Measurements from ENCODE around the gene ZNF441. TPM values are rescaled to one million over a fixed set of nuclear protein-coding genes. Genes with fewer than 3 reads are reported as not detected.

The ZNF441 gene
- total RNA-seq, 4 donors from 2014 or later = 8.3 to 20.9 (median 14.8) TPM

GRCh38 chr19:11756965-11757364 lies 9.8 kb upstream of the ZNF441 start:
- Histone ChIP-seq H3K27ac (no peak overlapping the region), H3K36me3 (no peaks in the 10 kb centered on the region), H3K4me1 (no peaks in the 10 kb centered on the region), H3K9me3 (peaks cover 16 to 19% of the 10 kb centered on the region in 2 donors), H3K27me3 (no peaks in the 10 kb centered on the region), H3K4me3 (no peak overlapping the region)
- no peak for DNase-seq
- WGBS, 2 donors (ENCODE audit: low coverage in 1 of 2) = 71 to 87% methylated on average over 1 of the region's 1 CpG
- intact Hi-C loops (cut with DNase I; ENCODE audit: low total_unique reads) = no loop called here
- in situ Hi-C loops (cut with MboI; ENCODE audit: low pct_ligation_motif_present in 1 of 4, low pct_unique_long_range_greater_than_20kb in 1 of 4, low sequenced_read_pairs in 3 of 4) = no loop called here
- TF ChIP-seq CTCF (IDR thresholded peaks at IDR 0.05) = no peak
- no peak for TF ChIP-seq EP300 (IDR thresholded peaks at IDR 0.05; ENCODE audit: low read depth)
- TF ChIP-seq POLR2AphosphoS5 (IDR thresholded peaks at IDR 0.05) = no peak
- no peak for TF ChIP-seq POLR2A (IDR thresholded peaks at IDR 0.05)

- DNase-seq = no peak
- intact Hi-C loops (cut with DNase I; ENCODE audit: low total_unique reads) (no loop called here), in situ Hi-C loops (cut with MboI; ENCODE audit: low pct_ligation_motif_present in 1 of 4, low pct_unique_long_range_greater_than_20kb in 1 of 4, low sequenced_read_pairs in 3 of 4) (no loop called here)
- H3K9me3 ChIP-seq = peaks cover 7 to 8% of the 10 kb centered on the region in 2 donors
- H3K4me3 ChIP-seq = no peak overlapping the region
- no peaks in the 10 kb centered on the region for H3K4me1 ChIP-seq
- H3K27me3 ChIP-seq = no peaks in the 10 kb centered on the region
- WGBS, 2 donors (ENCODE audit: low coverage in 1 of 2) = 66 to 74% methylated on average over 5 to 7 of the region's 7 CpGs
- no peaks in the 10 kb centered on the region for H3K36me3 ChIP-seq
- TF ChIP-seq CTCF (IDR thresholded peaks at IDR 0.05) (no peak), POLR2A (IDR thresholded peaks at IDR 0.05) (no peak), POLR2AphosphoS5 (IDR thresholded peaks at IDR 0.05) (no peak), EP300 (IDR thresholded peaks at IDR 0.05; ENCODE audit: low read depth) (no peak)
- no peak overlapping the region for H3K27ac ChIP-seq
These were observed 7.0 kb upstream of the ZNF441 start for GRCh38 chr19:11759805-11760204.

- H3K4me1 ChIP-seq = peaks cover 0 to 14% (median 10%) of the 10 kb centered on the region in 4 donors
- intact Hi-C loops (cut with DNase I; ENCODE audit: low total_unique reads) = no loop called here
- no peak for TF ChIP-seq EP300 (IDR thresholded peaks at IDR 0.05; ENCODE audit: low read depth)
- TF ChIP-seq POLR2AphosphoS5 (IDR thresholded peaks at IDR 0.05) = no peak
- no peak for TF ChIP-seq POLR2A (IDR thresholded peaks at IDR 0.05)
- TF ChIP-seq CTCF (IDR thresholded peaks at IDR 0.05) = no peak
- in situ Hi-C loops (cut with MboI; ENCODE audit: low pct_ligation_motif_present in 1 of 4, low pct_unique_long_range_greater_than_20kb in 1 of 4, low sequenced_read_pairs in 3 of 4) = no loop called here
- no peak overlapping the region for H3K4me3 ChIP-seq
- no peak overlapping the region for H3K27ac ChIP-seq
- DNase-seq = no peak
- WGBS, 2 donors (ENCODE audit: low coverage in 1 of 2) = 81 to 85% methylated on average over 3 of the region's 3 CpGs
- H3K9me3 ChIP-seq = no peaks in the 10 kb centered on the region
- H3K36me3 ChIP-seq = no peaks in the 10 kb centered on the region
- no peaks in the 10 kb centered on the region for H3K27me3 ChIP-seq
These were observed 3.7 kb upstream of the ZNF441 start for GRCh38 chr19:11763117-11763516.

GRCh38 chr19:11763611-11764010 lies 3.2 kb upstream of the ZNF441 start:
- no peaks in the 10 kb centered on the region for H3K36me3 ChIP-seq
- no peak overlapping the region for H3K27ac ChIP-seq
- in situ Hi-C loops (cut with MboI; ENCODE audit: low pct_ligation_motif_present in 1 of 4, low pct_unique_long_range_greater_than_20kb in 1 of 4, low sequenced_read_pairs in 3 of 4) = no loop called here
- H3K4me1 ChIP-seq = peaks cover 2 to 16% (median 15%) of the 10 kb centered on the region in 4 donors
- no peak for TF ChIP-seq POLR2AphosphoS5 (IDR thresholded peaks at IDR 0.05)
- TF ChIP-seq POLR2A (IDR thresholded peaks at IDR 0.05) = no peak
- no peak for TF ChIP-seq CTCF (IDR thresholded peaks at IDR 0.05)
- TF ChIP-seq EP300 (IDR thresholded peaks at IDR 0.05; ENCODE audit: low read depth) = no peak
- no peak overlapping the region for H3K4me3 ChIP-seq
- no peak for DNase-seq
- H3K9me3 ChIP-seq = no peaks in the 10 kb centered on the region
- no peaks in the 10 kb centered on the region for H3K27me3 ChIP-seq
- WGBS, 2 donors (ENCODE audit: low coverage in 1 of 2) = 78 to 96% methylated on average over 1 of the region's 1 CpG
- intact Hi-C loops (cut with DNase I; ENCODE audit: low total_unique reads) = no loop called here
